Muscle layer of duodenum (tissue), 2 donors: Measurements from ENCODE around the gene STIM2.
"Not testable (repeated sequence)": the region's sequence is repeated elsewhere in the genome, so short reads cannot be mapped to it uniquely, and the experiment has no call there.

ENCODE experiments used
- H3K27ac ChIP-seq: one replicate; pipeline ENCODE4 v1.7.0; 2013; ENCODE audit warnings: mild to moderate bottlenecking, low read length
- H3K27me3 ChIP-seq: one replicate; pipeline ENCODE4 v1.7.0; 2013; ENCODE audit warnings: low read depth, mild to moderate bottlenecking, control low read depth, low read length
- H3K36me3 ChIP-seq, 2 donors: one replicate each; pipeline ENCODE4 v1.7.0; 2013; ENCODE audit warnings: low read length in 2 of 2, control low read depth in 1 of 2, mild to moderate bottlenecking in 1 of 2; ENCODE audit not compliant: insufficient read depth in 2 of 2, control insufficient read depth in 1 of 2
- H3K4me1 ChIP-seq, 2 donors: one replicate each; pipeline ENCODE4 v1.7.0; 2013; ENCODE audit warnings: low read length in 2 of 2, mild to moderate bottlenecking in 2 of 2, control low read depth in 1 of 2, moderate library complexity in 1 of 2; ENCODE audit not compliant: insufficient read depth in 2 of 2, control insufficient read depth in 1 of 2
- H3K4me3 ChIP-seq, 2 donors: one replicate each; pipeline ENCODE4 v1.7.0; 2013; ENCODE audit warnings: low read length in 2 of 2, low read depth in 1 of 2, mild to moderate bottlenecking in 1 of 2
- H3K9me3 ChIP-seq, 2 donors: one replicate each; pipeline ENCODE4 v1.7.0; 2013; ENCODE audit warnings: low read length in 2 of 2, control low read depth in 1 of 2, mild to moderate bottlenecking in 1 of 2; ENCODE audit not compliant: control insufficient read depth in 1 of 2
- donor health status: healthy.

STIM2 gene

DNA sequence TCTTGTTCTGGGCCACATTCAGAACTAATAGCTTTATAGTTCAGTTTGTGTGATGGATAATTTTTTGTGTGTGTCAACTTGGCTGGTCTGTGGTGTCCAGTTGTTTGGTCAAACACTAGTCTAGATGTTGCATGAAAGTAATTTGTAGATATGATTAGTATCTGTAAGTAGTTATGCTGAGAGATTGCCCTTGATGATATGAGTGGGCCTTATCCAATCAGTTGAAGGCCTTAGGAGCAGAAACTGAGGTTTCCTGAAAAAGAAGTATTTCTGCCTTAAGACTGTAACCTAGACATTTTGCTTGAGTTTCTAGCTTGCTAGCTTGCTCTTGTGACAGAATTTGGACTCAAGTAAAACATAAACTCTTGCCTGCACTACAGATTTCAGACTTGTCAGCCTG is 30.4 kb downstream of the STIM2 start:
- Histone ChIP-seq H3K36me3 (no peaks in the 10 kb centered on the region), H3K9me3 (no peaks in the 10 kb centered on the region), H3K27ac (no peak overlapping the region), H3K4me3 (no peak overlapping the region), H3K27me3 (no peaks in the 10 kb centered on the region), H3K4me1 (no peaks in the 10 kb centered on the region)

DNA sequence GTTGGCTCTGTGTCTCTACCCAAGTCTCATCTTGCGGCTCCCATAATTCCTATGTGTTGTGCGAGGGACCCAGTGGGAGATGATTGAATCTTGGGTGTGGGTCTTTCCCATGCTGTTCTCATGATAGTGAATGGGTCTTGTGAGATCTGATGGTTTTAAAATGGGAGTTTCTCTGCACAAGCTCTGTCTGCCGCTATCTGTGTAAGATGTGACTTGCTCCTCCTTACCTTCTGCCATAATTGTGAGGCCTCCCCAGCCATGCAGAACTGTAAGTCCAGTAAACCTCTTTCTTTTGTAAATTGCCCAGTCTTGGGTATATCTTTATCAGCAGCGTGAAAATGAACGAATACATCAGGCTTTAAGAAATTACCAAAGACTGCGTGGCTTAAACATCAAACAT is 31.2 kb downstream of the STIM2 start:
- H3K9me3 ChIP-seq, result no peaks in the 10 kb centered on the region
- no peaks in the 10 kb centered on the region for H3K27me3 ChIP-seq
- H3K4me3 ChIP-seq, result no peak overlapping the region

DNA sequence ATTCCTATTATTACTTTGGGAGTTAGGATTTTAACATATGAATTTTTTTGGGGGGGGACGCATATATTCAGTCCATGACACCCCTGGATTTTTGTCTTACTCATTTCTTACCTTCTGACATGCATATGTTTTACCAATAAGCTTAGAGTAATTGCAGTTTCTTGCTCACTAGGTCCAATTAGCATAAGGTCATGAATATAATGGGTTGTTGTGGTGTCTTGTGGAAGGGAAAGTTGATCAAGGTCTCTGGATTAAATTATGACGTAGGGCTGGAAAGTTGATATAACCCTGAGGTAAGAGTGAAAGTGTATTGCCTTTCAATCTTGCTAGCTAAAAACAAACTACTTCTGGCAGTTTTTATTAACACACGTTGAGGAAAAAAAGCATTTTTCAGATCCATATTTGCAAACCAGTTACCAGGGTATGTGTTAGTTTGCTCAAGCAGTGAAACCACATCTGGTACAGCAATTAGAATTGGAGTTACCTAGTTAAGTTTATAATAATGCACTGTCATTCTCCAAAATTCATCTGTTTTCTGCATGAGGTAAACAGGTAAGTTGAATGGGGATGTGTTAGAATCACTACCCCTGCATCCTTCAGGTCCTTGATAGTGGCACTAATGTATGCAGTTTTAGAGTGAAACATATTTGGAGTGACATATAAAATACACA is 32.0 kb downstream of the STIM2 start:
- Histone ChIP-seq H3K9me3 (no peaks in the 10 kb centered on the region), H3K27me3 (no peaks in the 10 kb centered on the region), H3K36me3 (no peaks in the 10 kb centered on the region), H3K4me3 (no peak overlapping the region), H3K27ac (no peak overlapping the region), H3K4me1 (no peaks in the 10 kb centered on the region)

More for the DNA sequence above, 31.2 kb downstream of the STIM2 start:
- Histone ChIP-seq H3K27ac (no peak overlapping the region), H3K36me3 (no peaks in the 10 kb centered on the region), H3K4me1 (no peaks in the 10 kb centered on the region)

DNA sequence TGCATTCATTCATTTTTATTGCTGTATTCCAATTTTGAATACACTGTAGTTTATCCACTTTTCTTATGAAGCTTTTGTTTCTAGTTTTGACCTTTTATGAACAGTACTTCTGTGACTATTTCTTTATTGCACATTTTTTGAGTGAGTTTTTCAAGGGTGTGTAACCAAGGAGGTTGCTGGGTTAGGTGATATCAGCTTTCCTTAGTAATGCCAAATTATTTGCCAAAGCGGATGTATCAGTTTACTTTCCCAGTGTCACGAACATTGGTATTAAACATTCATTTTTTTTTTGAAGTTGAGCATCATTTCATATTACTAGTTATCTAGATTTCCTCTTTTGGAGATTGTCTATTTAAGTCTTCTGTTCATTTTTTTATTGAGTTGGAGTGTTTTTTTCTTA is 32.9 kb downstream of the STIM2 start:
- Histone ChIP-seq H3K27ac (no peak overlapping the region), H3K36me3 (no peaks in the 10 kb centered on the region), H3K4me3 (no peak overlapping the region), H3K4me1 (no peaks in the 10 kb centered on the region), H3K27me3 (no peaks in the 10 kb centered on the region), H3K9me3 (no peaks in the 10 kb centered on the region)

DNA sequence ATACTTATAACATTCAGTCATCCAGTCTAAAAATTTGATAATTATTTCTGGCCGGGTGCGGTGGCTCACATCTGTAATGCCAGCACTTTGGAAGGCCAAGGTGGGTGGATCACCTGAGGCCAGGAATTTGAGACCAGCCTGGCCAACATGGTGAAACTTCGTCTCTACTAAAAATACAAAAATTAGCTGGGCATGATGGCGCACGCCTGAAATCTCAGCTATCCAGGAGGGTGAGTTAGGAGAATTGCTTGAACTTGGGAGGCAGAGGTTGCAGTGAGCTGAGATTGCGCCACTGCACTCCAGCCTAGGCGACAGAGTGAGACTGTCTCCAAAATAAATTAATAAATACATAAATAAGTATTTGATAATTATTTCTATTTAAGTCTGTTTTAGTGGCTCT is 34.2 kb downstream of the STIM2 start:
- H3K9me3 ChIP-seq, H3K4me3 ChIP-seq, H3K27ac ChIP-seq, H3K27me3 ChIP-seq, H3K4me1 ChIP-seq, H3K36me3 ChIP-seq: not testable (repeated sequence)

DNA sequence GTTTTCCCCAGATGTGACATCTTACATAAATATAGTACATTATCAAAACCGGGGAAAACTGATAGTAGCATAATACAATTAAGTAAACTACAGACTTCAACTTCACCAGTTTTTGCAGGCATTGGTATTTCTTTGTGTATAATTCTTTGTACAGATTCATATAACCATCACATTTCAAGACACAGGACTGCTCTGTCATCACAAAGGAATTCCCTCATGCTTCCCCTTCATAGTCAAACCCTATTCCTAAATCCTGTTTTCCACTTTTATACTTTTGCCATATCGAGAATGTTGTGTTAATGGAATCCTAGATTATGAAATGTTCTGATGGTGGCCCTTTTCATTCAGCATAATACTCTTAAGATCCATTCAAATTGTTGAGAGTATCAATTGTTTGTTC is 36.0 kb downstream of the STIM2 start:
- Histone ChIP-seq H3K4me3 (no peak overlapping the region), H3K27me3 (no peaks in the 10 kb centered on the region), H3K4me1 (no peaks in the 10 kb centered on the region), H3K27ac (no peak overlapping the region), H3K36me3 (no peaks in the 10 kb centered on the region), H3K9me3 (no peaks in the 10 kb centered on the region)

DNA sequence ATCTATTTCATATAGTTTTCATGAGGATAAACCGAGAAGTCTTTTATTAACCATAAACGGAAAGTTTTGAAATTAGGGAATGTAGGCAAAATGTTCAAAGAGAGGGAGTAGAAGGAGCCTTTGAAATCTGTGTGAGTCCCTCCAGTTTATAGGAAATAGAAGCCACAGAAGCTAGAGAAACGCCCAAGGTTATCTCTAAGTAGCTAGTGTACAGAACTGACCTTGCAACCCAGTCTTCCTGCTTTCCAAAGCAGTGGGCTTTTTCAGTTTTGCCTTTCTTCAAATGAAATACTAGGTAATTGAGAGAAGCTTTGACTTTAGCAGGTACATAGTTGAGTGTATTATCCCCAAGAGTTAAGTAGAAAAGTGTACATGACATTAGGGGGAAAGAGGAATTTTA is 39.4 kb downstream of the STIM2 start:
- Histone ChIP-seq H3K4me3 (no peak overlapping the region), H3K9me3 (no peaks in the 10 kb centered on the region), H3K36me3 (no peaks in the 10 kb centered on the region), H3K4me1 (no peaks in the 10 kb centered on the region), H3K27me3 (no peaks in the 10 kb centered on the region), H3K27ac (no peak overlapping the region)

DNA sequence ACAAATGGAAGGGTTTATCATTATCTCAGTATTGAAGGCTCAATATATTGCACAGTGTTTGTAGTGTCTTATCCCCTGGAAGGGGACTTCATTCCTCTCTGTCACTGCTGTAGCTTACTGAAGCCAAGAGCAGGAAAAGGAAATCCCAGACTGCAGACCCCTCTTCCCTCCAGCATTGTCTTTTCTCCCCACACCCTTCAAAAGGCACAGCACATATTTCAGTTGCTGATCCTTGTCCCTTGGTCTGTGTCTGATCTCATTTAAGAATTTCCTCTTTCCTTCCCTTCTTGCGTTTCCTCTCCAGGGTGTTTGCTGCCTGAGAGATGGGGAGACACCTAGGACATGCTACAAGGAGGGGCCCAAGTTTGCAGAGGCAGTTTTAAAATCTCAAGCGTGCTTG is 40.1 kb downstream of the STIM2 start:
- H3K4me1 ChIP-seq, result no peaks in the 10 kb centered on the region
- H3K27me3 ChIP-seq, result no peaks in the 10 kb centered on the region
- no peak overlapping the region for H3K27ac ChIP-seq
- no peaks in the 10 kb centered on the region for H3K9me3 ChIP-seq
- no peak overlapping the region for H3K4me3 ChIP-seq
- no peaks in the 10 kb centered on the region for H3K36me3 ChIP-seq

DNA sequence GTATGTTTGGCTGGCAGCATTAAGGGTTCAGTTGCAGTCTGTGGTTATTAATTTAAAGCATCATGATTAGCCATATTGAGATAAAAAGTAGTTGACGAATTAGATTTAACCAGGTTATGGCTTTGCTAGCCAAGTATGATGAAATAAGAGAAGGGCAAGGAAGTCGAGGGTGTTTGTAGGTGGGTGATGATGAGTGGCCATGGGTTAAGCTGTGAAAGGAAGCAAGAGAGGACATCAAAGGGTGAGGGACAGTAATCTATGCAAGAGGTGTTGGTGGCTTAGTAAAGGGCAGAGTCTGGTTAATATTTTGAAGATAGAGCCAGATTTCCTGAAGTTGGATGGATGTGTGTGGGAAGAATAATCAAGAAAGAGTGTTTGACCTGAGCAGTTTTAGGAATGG is 44.5 kb downstream of the STIM2 start:
- Histone ChIP-seq H3K36me3 (no peaks in the 10 kb centered on the region), H3K27me3 (no peaks in the 10 kb centered on the region), H3K4me3 (no peak overlapping the region), H3K27ac (no peak overlapping the region), H3K9me3 (no peaks in the 10 kb centered on the region), H3K4me1 (peaks cover 0 to 7% of the 10 kb centered on the region in 2 donors)

DNA sequence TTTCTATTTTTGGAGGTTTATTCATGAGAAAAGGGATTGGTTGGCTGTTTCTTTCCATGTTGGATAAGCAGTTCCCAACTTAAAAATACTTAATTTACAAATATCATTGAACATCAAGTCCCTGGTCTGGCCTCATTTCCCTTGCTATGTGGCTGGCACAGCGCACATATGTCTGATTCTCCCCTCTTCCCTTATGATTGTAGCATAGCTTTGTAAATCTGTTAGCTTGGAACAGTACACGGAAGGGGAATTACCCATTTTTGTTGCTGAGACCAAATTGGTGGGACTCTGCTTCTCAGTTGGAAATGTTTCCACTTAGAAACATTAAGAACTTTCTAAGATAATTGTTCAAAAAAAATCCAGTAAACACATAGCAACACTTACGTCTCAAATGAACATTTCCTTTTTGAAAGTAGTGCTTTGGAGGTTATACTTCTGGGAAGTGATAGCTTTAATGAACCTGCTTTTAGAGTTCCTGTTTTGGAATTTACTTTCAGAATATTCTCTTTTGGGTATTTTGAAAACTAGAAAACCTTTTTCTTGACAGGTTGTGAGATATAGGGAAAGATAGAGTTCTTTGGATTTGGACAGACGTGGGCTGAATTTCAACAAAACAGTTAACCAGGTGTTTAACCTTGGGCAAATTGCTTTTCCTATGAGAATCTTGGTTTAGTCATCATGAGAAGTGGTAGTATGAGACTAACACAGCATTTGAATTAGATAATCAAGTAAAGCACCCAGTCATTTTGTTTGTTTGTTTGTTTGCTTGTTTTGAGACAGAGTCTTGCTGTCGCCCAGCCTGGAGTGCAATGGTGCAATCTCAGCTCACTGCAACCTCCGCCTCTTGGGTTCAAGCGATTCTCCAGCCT is 47.3 kb downstream of the STIM2 start:
- Histone ChIP-seq H3K27ac (no peak overlapping the region), H3K27me3 (no peaks in the 10 kb centered on the region), H3K36me3 (no peaks in the 10 kb centered on the region), H3K4me3 (peak overlapping the region in 1 of 2 donors; percentile 21), H3K4me1 (peaks cover 0 to 7% of the 10 kb centered on the region in 2 donors), H3K9me3 (no peaks in the 10 kb centered on the region)

DNA sequence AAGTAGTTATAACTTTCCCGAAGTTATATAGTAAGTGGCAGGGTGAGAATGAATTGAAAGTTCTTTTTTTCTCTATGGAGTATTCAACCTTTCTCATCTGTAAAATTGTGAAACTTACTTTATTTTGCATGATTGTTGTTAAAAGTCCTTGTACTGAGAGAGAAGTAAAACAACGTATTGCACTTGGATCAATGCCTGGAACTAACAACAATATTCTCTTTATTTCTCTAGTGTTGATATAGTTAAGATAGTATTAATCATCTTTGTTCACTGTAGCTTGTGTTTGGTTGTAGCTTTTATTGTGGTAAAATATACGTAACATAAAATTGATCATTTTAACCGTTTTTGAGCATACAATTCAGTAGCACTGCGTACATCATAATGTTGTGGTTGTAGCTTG is 48.7 kb downstream of the STIM2 start:
- Histone ChIP-seq H3K36me3 (no peaks in the 10 kb centered on the region), H3K27me3 (no peaks in the 10 kb centered on the region), H3K4me3 (no peak overlapping the region), H3K4me1 (peaks cover 0 to 7% of the 10 kb centered on the region in 2 donors), H3K27ac (no peak overlapping the region), H3K9me3 (no peaks in the 10 kb centered on the region)
